Neural cell (in vitro differentiated cells): ENCODE data around the gene THADA.

Source experiments
- CTCF ChIP-seq: fragments of 450-650 bp; IDR thresholded peaks from 2 replicates; pipeline ENCODE4 v1.5.1; 2014; ENCODE audit warnings: antibody characterized with exemption, mild to moderate bottlenecking, moderate library complexity; ENCODE audit not compliant: poor library complexity, severe bottlenecking
- EZH2 ChIP-seq: fragments of 200-600, 300-800 bp; shearing (Covaris generic), sonication (generic); IDR thresholded peaks from 2 replicates; pipeline ENCODE4 v1.6.1; 2014; ENCODE audit warnings: antibody characterized with exemption, low read length, borderline replicate concordance, mild to moderate bottlenecking; ENCODE audit not compliant: insufficient read depth, poor library complexity, severe bottlenecking
- MXI1 ChIP-seq: fragments of 450-650 bp; conservative IDR thresholded peaks from 2 replicates; pipeline ENCODE4 v1.6.1; 2014; ENCODE audit warnings: antibody characterized with exemption, mild to moderate bottlenecking; ENCODE audit not compliant: poor library complexity, severe bottlenecking
- POLR2AphosphoS5 ChIP-seq: IDR thresholded peaks from 2 replicates; pipeline ENCODE4 v1.6.1; 2012
- SMC3 ChIP-seq: fragments of 450-650 bp; conservative IDR thresholded peaks from 2 replicates; pipeline ENCODE4 v1.6.1; 2014; ENCODE audit warnings: antibody characterized with exemption, mild to moderate bottlenecking, moderate library complexity; ENCODE audit not compliant: poor library complexity
- TAF1 ChIP-seq: IDR thresholded peaks from 2 replicates; pipeline ENCODE4 v1.6.1; 2012; ENCODE audit warnings: low read depth

- TF ChIP-seq CTCF (no peak), MXI1 (no peak), EZH2 (no peak), POLR2AphosphoS5 (no peak), SMC3 (no peak), TAF1 (no peak)
Measured at GRCh38 chr2:43465234-43465633, 130.6 kb downstream of the THADA start.
